Measurements from ENCODE around the gene OAT.

Gene OAT

GRCh38 chr10:124353896-124354295 is 64.8 kb downstream of the OAT start:
- DNase-seq (ENCODE audit: low read depth in 2 of 2) = no peak

GRCh38 chr10:124353091-124353815 is 65.5 kb downstream of the OAT start:
- DNase-seq (ENCODE audit: low read depth in 2 of 2) = no peak

- no peak for DNase-seq (ENCODE audit: low read depth in 2 of 2)
These were observed 67.1 kb downstream of the OAT start for GRCh38 chr10:124351481-124352220.

GRCh38 chr10:124350806-124351205 is 67.9 kb downstream of the OAT start:
- DNase-seq (ENCODE audit: low read depth in 2 of 2) = no peak

GRCh38 chr10:124349996-124350280 is 68.8 kb downstream of the OAT start:
- no peak for DNase-seq (ENCODE audit: low read depth in 2 of 2)

GRCh38 chr10:124349231-124349995 is 69.3 kb downstream of the OAT start:
- DNase-seq (ENCODE audit: low read depth in 2 of 2) = no peak

- no peak for DNase-seq (ENCODE audit: low read depth in 2 of 2)
These were observed 69.9 kb downstream of the OAT start for GRCh38 chr10:124348801-124349200.

GRCh38 chr10:124347956-124348355 is 70.8 kb downstream of the OAT start:
- no peak for DNase-seq (ENCODE audit: low read depth in 2 of 2)
